Lower lobe of right lung (tissue), 2 donors: ENCODE data around the gene TAF6L. TPM values are rescaled to one million over a fixed set of nuclear protein-coding genes. Genes with fewer than 3 reads are reported as not detected.

Source experiments
- ATAC-seq, 2 donors: fragments of 200-7000 bp; cut with Tn5 transposase; one replicate each; pipeline ENCODE4 v1.9.1; 2020 to 2022; ENCODE audit warnings: mild to moderate bottlenecking in 2 of 2, moderate library complexity in 2 of 2
- DNase-seq: peaks from one replicate; pipeline ENCODE4 v3.0.0-alpha.2; 2020
- H3K27ac ChIP-seq: fragments of 200-600 bp; one replicate; pipeline ENCODE4 v1.8.0; 2022
- H3K27me3 ChIP-seq: fragments of 200-600 bp; one replicate; pipeline ENCODE4 v1.8.0; 2022; ENCODE audit warnings: low read depth
- H3K36me3 ChIP-seq: fragments of 200-600 bp; one replicate; pipeline ENCODE4 v1.8.0; 2022; ENCODE audit warnings: mild to moderate bottlenecking
- H3K4me1 ChIP-seq: fragments of 200-600 bp; one replicate; pipeline ENCODE4 v1.8.0; 2022
- H3K4me3 ChIP-seq: fragments of 200-600 bp; one replicate; pipeline ENCODE4 v1.8.0; 2022; ENCODE audit warnings: mild to moderate bottlenecking
- H3K9me3 ChIP-seq: fragments of 200-600 bp; one replicate; pipeline ENCODE4 v1.8.0; 2022
- intact Hi-C: fragments of 100-400 bp; cut with DNase I; formaldehyde crosslinking; loops from one replicate; pipeline ENCODE4 v1.11.0; 2022
- total RNA-seq: library from RNA; stranded (reverse); fragmentation: NEBNext Ultra II Directional; extraction: Animal tissue kit (Norgen Biotek cat#: 25700); gene quantifications from one replicate; pipeline ENCODE4 v1.2.1, GENCODE V29; 2021
- TF ChIP-seq, protein P1 (sequence below): fragments of 200-600 bp; IDR thresholded peaks from one replicate; pipeline ENCODE4 v1.8.0; 2022; ENCODE audit warnings: antibody characterized with exemption, mild to moderate bottlenecking
- donor health status: DM: no; HTN: yes; CAD: no; lungs with severe emphysema.

TAF6L gene
- total RNA-seq, 1 donor from 2014 or later = 23.6 TPM

- intact Hi-C loops = no loop called here
- Histone ChIP-seq H3K27me3 (no peaks in the 10 kb centered on the region), H3K4me3 (peak overlapping the region; percentile 71), H3K36me3 (peaks cover 78% of the 10 kb centered on the region), H3K27ac (peak overlapping the region; percentile 89), H3K9me3 (no peaks in the 10 kb centered on the region), H3K4me1 (peaks cover 48% of the 10 kb centered on the region)
- TF ChIP-seq, protein P1, sequence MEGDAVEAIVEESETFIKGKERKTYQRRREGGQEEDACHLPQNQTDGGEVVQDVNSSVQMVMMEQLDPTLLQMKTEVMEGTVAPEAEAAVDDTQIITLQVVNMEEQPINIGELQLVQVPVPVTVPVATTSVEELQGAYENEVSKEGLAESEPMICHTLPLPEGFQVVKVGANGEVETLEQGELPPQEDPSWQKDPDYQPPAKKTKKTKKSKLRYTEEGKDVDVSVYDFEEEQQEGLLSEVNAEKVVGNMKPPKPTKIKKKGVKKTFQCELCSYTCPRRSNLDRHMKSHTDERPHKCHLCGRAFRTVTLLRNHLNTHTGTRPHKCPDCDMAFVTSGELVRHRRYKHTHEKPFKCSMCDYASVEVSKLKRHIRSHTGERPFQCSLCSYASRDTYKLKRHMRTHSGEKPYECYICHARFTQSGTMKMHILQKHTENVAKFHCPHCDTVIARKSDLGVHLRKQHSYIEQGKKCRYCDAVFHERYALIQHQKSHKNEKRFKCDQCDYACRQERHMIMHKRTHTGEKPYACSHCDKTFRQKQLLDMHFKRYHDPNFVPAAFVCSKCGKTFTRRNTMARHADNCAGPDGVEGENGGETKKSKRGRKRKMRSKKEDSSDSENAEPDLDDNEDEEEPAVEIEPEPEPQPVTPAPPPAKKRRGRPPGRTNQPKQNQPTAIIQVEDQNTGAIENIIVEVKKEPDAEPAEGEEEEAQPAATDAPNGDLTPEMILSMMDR = no peak
- DNase-seq (no peak), ATAC-seq (no peak)
Measured at GRCh38 chr11:62792202-62792575, 21.0 kb downstream of the TAF6L start.

DNA sequence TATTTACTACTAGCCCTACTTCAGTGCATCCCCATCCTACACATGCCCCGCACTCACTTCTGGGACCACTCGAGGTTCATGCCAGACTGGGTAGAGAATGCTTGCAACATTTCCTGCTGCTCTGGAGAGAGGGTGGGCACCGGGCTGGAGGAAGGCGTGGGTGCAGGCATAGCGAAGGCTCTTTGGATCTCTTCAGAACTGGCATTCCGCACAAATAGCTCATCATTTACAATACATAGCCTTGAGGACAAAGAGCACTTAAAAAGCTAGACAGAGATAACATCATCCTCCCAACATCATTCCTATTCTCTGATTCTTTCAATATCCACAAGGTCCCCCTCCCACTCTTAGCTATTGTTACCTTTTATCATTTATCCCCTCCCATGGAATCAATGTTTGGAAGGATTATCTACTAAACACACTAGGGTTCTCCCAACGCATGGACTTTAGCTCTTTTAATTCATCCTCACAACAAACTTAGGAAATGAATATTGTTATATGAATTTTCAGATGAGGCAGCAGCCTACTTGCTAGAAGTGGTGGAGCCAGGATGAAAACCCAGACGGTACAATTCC, 23.1 kb downstream of the TAF6L start:
- Histone ChIP-seq H3K27me3 (no peaks in the 10 kb centered on the region), H3K9me3 (no peaks in the 10 kb centered on the region), H3K27ac (no peak overlapping the region), H3K36me3 (peaks cover 90% of the 10 kb centered on the region), H3K4me1 (peaks cover 32% of the 10 kb centered on the region), H3K4me3 (no peak overlapping the region)
- TF ChIP-seq, protein P1 = no peak
- ATAC-seq = no peak
- intact Hi-C loops = no loop called here
- DNase-seq = no peak

- peaks cover 93% of the 10 kb centered on the region for H3K36me3 ChIP-seq
- intact Hi-C loops = no loop called here
- ATAC-seq (no peak), DNase-seq (no peak)
- H3K27ac ChIP-seq = no peak overlapping the region
- no peak overlapping the region for H3K4me3 ChIP-seq
- TF ChIP-seq, protein P1 = no peak
- peaks cover 12% of the 10 kb centered on the region for H3K4me1 ChIP-seq
- no peaks in the 10 kb centered on the region for H3K9me3 ChIP-seq
- no peaks in the 10 kb centered on the region for H3K27me3 ChIP-seq
Measured at GRCh38 chr11:62796281-62796680, 25.1 kb downstream of the TAF6L start.

GRCh38 chr11:62799486-62799885, 28.3 kb downstream of the TAF6L start:
- no peak for ATAC-seq
- no peaks in the 10 kb centered on the region for H3K9me3 ChIP-seq
- peaks cover 19% of the 10 kb centered on the region for H3K4me1 ChIP-seq
- TF ChIP-seq, protein P1 = no peak
- no peak overlapping the region for H3K4me3 ChIP-seq
- peaks cover 96% of the 10 kb centered on the region for H3K36me3 ChIP-seq
- DNase-seq = no peak
- H3K27ac ChIP-seq = no peak overlapping the region
- no peaks in the 10 kb centered on the region for H3K27me3 ChIP-seq
- intact Hi-C loops = no loop called here

GRCh38 chr11:62801071-62801470, 29.9 kb downstream of the TAF6L start:
- intact Hi-C loops = no loop called here
- Histone ChIP-seq H3K27me3 (no peaks in the 10 kb centered on the region), H3K9me3 (no peaks in the 10 kb centered on the region), H3K27ac (no peak overlapping the region), H3K36me3 (peaks cover 80% of the 10 kb centered on the region), H3K4me3 (no peak overlapping the region), H3K4me1 (peaks cover 24% of the 10 kb centered on the region)
- no peak for DNase-seq
- ATAC-seq = no peak
- TF ChIP-seq, protein P1 = no peak
